ENCODE measurements around the gene APBB2. TPM values are rescaled to one million over a fixed set of nuclear protein-coding genes. Genes with fewer than 3 reads are reported as not detected.
"Not testable (repeated sequence)": the region's sequence is repeated elsewhere in the genome, so short reads cannot be mapped to it uniquely, and the experiment has no call there.

APBB2 gene
- polyA plus RNA-seq, 3 donors, result 0.15 to 0.33 TPM; not detected in 1

DNA sequence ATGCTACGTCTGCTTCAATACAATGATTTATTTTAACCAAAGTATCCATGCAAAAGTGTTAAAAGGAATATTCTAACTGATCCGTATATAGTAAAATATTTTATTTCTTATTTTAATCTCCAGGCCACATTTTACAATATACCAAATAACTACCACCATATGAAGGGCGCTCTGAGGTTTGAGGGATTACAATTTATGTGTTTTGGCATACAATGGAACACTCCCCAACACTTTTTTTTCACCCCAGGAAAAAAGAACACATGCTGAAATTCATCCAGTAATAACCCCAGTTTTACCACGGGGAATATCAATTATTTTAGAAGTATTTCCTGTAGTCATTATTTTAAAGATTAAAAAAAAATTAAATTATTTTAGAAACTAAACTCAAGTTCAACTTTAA is 65.4 kb downstream of the APBB2 start:
- TF ChIP-seq, protein P1, sequence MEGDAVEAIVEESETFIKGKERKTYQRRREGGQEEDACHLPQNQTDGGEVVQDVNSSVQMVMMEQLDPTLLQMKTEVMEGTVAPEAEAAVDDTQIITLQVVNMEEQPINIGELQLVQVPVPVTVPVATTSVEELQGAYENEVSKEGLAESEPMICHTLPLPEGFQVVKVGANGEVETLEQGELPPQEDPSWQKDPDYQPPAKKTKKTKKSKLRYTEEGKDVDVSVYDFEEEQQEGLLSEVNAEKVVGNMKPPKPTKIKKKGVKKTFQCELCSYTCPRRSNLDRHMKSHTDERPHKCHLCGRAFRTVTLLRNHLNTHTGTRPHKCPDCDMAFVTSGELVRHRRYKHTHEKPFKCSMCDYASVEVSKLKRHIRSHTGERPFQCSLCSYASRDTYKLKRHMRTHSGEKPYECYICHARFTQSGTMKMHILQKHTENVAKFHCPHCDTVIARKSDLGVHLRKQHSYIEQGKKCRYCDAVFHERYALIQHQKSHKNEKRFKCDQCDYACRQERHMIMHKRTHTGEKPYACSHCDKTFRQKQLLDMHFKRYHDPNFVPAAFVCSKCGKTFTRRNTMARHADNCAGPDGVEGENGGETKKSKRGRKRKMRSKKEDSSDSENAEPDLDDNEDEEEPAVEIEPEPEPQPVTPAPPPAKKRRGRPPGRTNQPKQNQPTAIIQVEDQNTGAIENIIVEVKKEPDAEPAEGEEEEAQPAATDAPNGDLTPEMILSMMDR (IDR thresholded peaks at IDR 0.05), result no peak
- Histone ChIP-seq H3K27ac (ENCODE audit: low read depth in 1 of 2, low read length in 2 of 2) (no peak overlapping the region), H3K4me3 (replicated peaks in 1 of 3; ENCODE audit: low read depth in 2 of 3, low read length in 3 of 3) (no peak overlapping the region), H4K20me1 (ENCODE audit: insufficient read depth, low read length) (no peaks in the 10 kb centered on the region), H3K9ac (ENCODE audit: insufficient read depth, low read length, poor library complexity, severe bottlenecking) (no peak overlapping the region), H3K4me1 (ENCODE audit: control insufficient read depth in 1 of 2, insufficient read depth in 2 of 2, low read length in 2 of 2) (no peaks in the 10 kb centered on the region), H3K36me3 (replicated peaks in 1 of 2; ENCODE audit: control insufficient read depth in 1 of 2, insufficient read depth in 2 of 2, low read length in 2 of 2) (no peaks in the 10 kb centered on the region), H3K4me2 (replicated peaks; ENCODE audit: extremely low read depth, low read length, poor library complexity, severe bottlenecking) (no peak overlapping the region), H2AFZ (ENCODE audit: insufficient read depth, low read depth, low read length, poor library complexity, severe bottlenecking) (no peak overlapping the region), H3K27me3 (ENCODE audit: control insufficient read depth in 2 of 2, insufficient read depth in 2 of 2, low read length in 2 of 2) (no peaks in the 10 kb centered on the region), H3K79me2 (ENCODE audit: insufficient read depth, low read length) (no peaks in the 10 kb centered on the region), H3K9me3 (replicated peaks in 1 of 2; ENCODE audit: control insufficient read depth in 1 of 2, insufficient read depth in 1 of 2, low read length in 2 of 2) (no peaks in the 10 kb centered on the region)
- intact Hi-C loops (cut with micrococcal nuclease), result no loop called here
- peaks cover 0 to 12% (median 2%) of the 10 kb centered on the region in 7 donors for H3K9me3 Mint-ChIP-seq
- peaks cover 1 to 3% (median 2%) of the 10 kb centered on the region in 3 donors for H3K27me3 Mint-ChIP-seq (ENCODE audit: low read depth in 3 of 3)
- no peak overlapping the region for H3K27ac Mint-ChIP-seq
- H3K4me3 Mint-ChIP-seq, result no peak overlapping the region
- H3K4me1 Mint-ChIP-seq, result peaks cover 10% of the 10 kb centered on the region
- no peak for DNase-seq
- no CpG with 5 or more reads among the region's 4 CpGs for WGBS (ENCODE audit: insufficient coverage)
- no peaks in the 10 kb centered on the region for H3K36me3 Mint-ChIP-seq

DNA sequence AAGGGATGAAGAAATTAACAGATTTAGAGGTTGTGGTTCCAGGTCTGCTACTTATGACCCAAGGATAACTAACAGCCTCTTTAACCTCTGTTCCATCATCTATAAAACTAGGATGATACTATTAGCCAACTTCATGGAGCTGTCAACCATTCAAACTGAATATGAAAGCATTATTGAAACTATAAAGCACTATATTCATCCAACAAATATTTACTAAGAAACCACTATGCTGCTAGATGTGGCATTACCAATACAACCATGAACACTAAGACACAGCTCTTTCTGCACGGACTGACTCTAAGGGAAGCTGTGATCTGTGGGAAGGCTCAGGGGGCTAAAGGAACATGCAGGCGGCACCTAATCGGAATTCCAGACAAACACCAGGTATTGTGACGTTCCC is 66.0 kb downstream of the APBB2 start:
- Histone ChIP-seq H3K27ac (ENCODE audit: low read depth in 1 of 2, low read length in 2 of 2) (no peak overlapping the region), H3K79me2 (ENCODE audit: insufficient read depth, low read length) (no peaks in the 10 kb centered on the region), H3K4me1 (ENCODE audit: control insufficient read depth in 1 of 2, insufficient read depth in 2 of 2, low read length in 2 of 2) (no peaks in the 10 kb centered on the region), H3K36me3 (replicated peaks in 1 of 2; ENCODE audit: control insufficient read depth in 1 of 2, insufficient read depth in 2 of 2, low read length in 2 of 2) (no peaks in the 10 kb centered on the region), H3K4me3 (replicated peaks in 1 of 3; ENCODE audit: low read depth in 2 of 3, low read length in 3 of 3) (no peak overlapping the region), H4K20me1 (ENCODE audit: insufficient read depth, low read length) (no peaks in the 10 kb centered on the region), H3K9ac (ENCODE audit: insufficient read depth, low read length, poor library complexity, severe bottlenecking) (no peak overlapping the region), H3K9me3 (replicated peaks in 1 of 2; ENCODE audit: control insufficient read depth in 1 of 2, insufficient read depth in 1 of 2, low read length in 2 of 2) (no peaks in the 10 kb centered on the region), H3K4me2 (replicated peaks; ENCODE audit: extremely low read depth, low read length, poor library complexity, severe bottlenecking) (no peak overlapping the region), H3K27me3 (ENCODE audit: control insufficient read depth in 2 of 2, insufficient read depth in 2 of 2, low read length in 2 of 2) (no peaks in the 10 kb centered on the region), H2AFZ (ENCODE audit: insufficient read depth, low read depth, low read length, poor library complexity, severe bottlenecking) (no peak overlapping the region)
- WGBS (ENCODE audit: insufficient coverage), result 100% methylated on average over 1 of the region's 4 CpGs
- TF ChIP-seq, protein P1 (IDR thresholded peaks at IDR 0.05), result no peak
- H3K9me3 Mint-ChIP-seq, result peaks cover 0 to 12% (median 2%) of the 10 kb centered on the region in 7 donors
- peaks cover 13% of the 10 kb centered on the region for H3K4me1 Mint-ChIP-seq
- DNase-seq, result no peak
- intact Hi-C loops (cut with micrococcal nuclease), result no loop called here
- H3K27me3 Mint-ChIP-seq (ENCODE audit: low read depth in 3 of 3), result peaks cover 1 to 3% (median 2%) of the 10 kb centered on the region in 3 donors
- no peak overlapping the region for H3K27ac Mint-ChIP-seq
- no peak overlapping the region for H3K4me3 Mint-ChIP-seq
- H3K36me3 Mint-ChIP-seq, result no peaks in the 10 kb centered on the region

- H2AFZ ChIP-seq (ENCODE audit: insufficient read depth, low read depth, low read length, poor library complexity, severe bottlenecking); H3K4me1 ChIP-seq (ENCODE audit: control insufficient read depth in 1 of 2, insufficient read depth in 2 of 2, low read length in 2 of 2); H3K36me3 ChIP-seq (replicated peaks in 1 of 2; ENCODE audit: control insufficient read depth in 1 of 2, insufficient read depth in 2 of 2, low read length in 2 of 2); H3K27ac ChIP-seq (ENCODE audit: low read depth in 1 of 2, low read length in 2 of 2); H3K4me3 ChIP-seq (replicated peaks in 1 of 3; ENCODE audit: low read depth in 2 of 3, low read length in 3 of 3); H3K79me2 ChIP-seq (ENCODE audit: insufficient read depth, low read length); H3K27me3 Mint-ChIP-seq (ENCODE audit: low read depth in 3 of 3); H3K9ac ChIP-seq (ENCODE audit: insufficient read depth, low read length, poor library complexity, severe bottlenecking); H3K4me2 ChIP-seq (replicated peaks; ENCODE audit: extremely low read depth, low read length, poor library complexity, severe bottlenecking); intact Hi-C loops (cut with micrococcal nuclease); DNase-seq; H3K36me3 Mint-ChIP-seq; H4K20me1 ChIP-seq (ENCODE audit: insufficient read depth, low read length); H3K27me3 ChIP-seq (ENCODE audit: control insufficient read depth in 2 of 2, insufficient read depth in 2 of 2, low read length in 2 of 2); H3K4me3 Mint-ChIP-seq; H3K27ac Mint-ChIP-seq; H3K9me3 ChIP-seq (replicated peaks in 1 of 2; ENCODE audit: control insufficient read depth in 1 of 2, insufficient read depth in 1 of 2, low read length in 2 of 2): not testable (repeated sequence)
- no CpG with 5 or more reads among the region's 3 CpGs for WGBS (ENCODE audit: insufficient coverage)
- H3K4me1 Mint-ChIP-seq, result peaks cover 15% of the 10 kb centered on the region
- H3K9me3 Mint-ChIP-seq, result peaks cover 0 to 12% (median 2%) of the 10 kb centered on the region in 7 donors
Measured at GRCh38 chr4:41147570-41147969, 66.8 kb downstream of the APBB2 start.
